HFF-Myc (cell line): ENCODE measurements around the gene ZNF394.
A peak's percentile ranks its signal among the peaks of the same experiment; 100 is the strongest.

ENCODE experiments used
- DNase-seq: peaks from one replicate; pipeline ENCODE4 v3.0.0-alpha.2; 2011; ENCODE audit warnings: low read depth; ENCODE audit errors: extremely low read depth
- H3K4me3 ChIP-seq: replicated peaks from 2 replicates; pipeline ENCODE4 v1.5.1; 2011; ENCODE audit warnings: low read depth, mild to moderate bottlenecking, control low read depth, low read length
- TF ChIP-seq, protein P1 (sequence below): IDR thresholded peaks from 2 replicates; pipeline ENCODE4 v1.5.1; 2012; ENCODE audit warnings: mild to moderate bottlenecking, low read depth, low read length, control low read depth; ENCODE audit errors: missing control alignments

The ZNF394 gene

DNA sequence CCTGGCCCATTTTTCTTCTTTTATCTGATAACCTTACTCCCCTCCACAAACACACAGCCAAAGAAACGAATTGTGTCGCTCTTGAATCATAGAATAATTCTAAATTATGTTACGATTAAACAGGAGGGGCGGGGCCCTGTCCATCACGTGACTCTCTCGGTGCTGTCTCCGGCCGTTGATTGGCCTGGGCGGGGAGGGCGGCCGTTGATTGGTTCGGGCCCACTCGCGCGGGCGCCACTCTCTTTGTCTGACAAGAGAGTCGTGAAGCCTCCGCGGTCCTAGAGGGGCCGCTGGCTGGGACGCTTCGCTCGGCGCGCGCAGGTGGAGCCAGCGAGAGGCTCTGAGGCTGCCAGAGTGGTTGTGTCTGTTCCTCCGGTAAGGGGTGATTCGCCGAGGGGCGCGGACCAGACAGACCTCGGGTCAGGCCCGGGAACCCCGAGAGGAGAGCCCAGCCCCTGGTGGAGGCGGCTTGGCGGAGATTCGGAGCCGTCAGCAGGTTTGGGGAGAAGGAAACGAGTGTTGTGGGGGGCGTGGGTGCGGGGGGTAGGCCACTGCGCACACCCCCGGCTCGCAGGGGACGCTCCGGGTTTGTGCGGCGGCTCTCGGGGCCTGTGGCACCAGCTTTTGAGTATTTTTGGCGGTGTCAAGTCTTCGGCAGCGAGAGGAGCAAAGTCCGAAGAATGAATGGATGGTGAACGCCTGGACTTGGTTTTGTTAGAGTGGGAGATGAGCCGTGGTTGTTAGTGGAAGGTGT is 27.3 kb downstream of the ZNF394 start, which contains the start of gene ZNF789:
Gene ZNF789 (plus strand): TSS at position 330 of the 754 bp plus-strand sequence. CDS start 3,567 bp downstream, outside the sequence.
- H3K4me3 ChIP-seq: peak within 1 kb of the TSS; percentile 89
- peak; percentile 66 for DNase-seq
- TF ChIP-seq, protein P1, sequence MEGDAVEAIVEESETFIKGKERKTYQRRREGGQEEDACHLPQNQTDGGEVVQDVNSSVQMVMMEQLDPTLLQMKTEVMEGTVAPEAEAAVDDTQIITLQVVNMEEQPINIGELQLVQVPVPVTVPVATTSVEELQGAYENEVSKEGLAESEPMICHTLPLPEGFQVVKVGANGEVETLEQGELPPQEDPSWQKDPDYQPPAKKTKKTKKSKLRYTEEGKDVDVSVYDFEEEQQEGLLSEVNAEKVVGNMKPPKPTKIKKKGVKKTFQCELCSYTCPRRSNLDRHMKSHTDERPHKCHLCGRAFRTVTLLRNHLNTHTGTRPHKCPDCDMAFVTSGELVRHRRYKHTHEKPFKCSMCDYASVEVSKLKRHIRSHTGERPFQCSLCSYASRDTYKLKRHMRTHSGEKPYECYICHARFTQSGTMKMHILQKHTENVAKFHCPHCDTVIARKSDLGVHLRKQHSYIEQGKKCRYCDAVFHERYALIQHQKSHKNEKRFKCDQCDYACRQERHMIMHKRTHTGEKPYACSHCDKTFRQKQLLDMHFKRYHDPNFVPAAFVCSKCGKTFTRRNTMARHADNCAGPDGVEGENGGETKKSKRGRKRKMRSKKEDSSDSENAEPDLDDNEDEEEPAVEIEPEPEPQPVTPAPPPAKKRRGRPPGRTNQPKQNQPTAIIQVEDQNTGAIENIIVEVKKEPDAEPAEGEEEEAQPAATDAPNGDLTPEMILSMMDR: no peak

DNA sequence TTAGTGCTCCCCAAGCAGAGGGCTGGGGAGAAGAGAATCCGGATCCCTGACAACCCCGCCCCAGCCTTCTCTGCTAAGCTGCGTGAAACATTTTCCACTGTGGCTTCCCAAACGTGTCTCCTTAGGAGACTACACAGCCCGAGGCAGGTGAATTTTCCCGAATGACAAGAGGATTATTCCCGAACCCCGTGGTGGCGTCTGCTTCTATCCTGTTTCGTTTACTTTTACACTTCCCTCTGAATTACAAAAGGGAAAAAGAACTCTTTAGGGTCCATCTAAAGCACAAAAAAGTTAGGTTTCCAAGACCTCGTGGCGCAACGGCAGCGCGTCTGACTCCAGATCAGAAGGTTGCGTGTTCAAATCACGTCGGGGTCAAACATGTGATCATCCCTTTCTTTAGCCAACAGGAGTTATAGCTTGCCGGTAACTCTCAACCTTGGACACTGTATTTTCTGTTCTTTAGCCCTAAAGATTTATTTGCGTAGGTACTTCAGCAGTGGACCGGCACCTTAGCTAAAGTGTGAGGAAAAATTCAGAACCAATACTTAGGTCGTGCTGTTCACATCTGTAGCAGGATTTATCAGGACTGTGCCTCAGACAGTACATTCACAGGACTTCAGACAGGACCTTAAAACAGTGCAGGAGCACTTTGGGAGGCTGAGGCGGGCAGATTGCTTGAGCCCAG is 30.6 kb downstream of the ZNF394 start:
- TF ChIP-seq, protein P1: no peak
- DNase-seq: no peak
- H3K4me3 ChIP-seq: no peak overlapping the region

DNA sequence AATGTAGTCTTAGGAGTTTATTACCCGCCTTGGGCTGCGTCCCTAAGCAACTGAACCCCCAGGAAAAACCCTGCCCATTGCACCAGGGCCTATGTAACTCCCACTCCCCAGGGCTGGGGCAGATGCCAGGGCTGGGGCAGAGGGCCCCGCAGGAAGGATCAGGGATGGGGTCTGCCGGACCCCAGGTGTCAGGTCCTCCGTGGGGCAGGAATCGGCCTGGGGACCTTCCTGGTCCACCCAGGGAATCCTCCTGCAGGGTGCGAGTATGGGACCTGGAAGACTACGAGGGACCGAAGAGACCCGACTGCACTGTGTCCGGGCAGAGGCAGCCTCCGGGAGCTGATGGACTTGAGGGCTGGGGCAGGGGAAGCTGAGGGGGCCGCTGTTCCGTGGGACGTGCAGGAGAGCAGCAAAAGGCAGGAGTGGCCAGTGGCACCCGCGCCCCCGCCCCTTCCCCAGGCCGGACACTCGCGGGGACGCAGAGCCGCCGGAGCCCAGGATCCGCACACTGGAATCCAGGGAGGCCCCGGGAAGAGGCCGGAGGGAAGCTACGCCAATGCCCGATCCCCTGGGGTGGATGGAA is 31.7 kb downstream of the ZNF394 start:
- TF ChIP-seq, protein P1: no peak
- H3K4me3 ChIP-seq: no peak overlapping the region
- DNase-seq: no peak

DNA sequence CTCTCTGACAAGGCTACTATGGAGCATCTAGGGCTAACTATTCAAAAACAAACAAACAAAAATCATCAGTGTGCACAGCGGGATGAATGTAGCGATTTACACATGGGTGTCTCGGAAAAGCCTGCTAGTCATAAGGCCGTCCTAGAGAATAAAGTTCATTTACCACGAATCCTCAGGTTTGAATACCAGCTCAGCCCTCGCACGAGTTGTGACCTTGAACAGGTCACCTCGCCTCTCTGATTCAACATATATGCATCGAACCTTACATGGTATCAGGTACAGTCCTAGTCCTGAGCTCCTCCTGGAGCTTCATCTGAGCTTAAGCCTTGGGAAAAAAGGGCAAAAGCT is 34.7 kb downstream of the ZNF394 start:
- TF ChIP-seq, protein P1: no peak
- DNase-seq: no peak
- H3K4me3 ChIP-seq: peak overlapping the region; percentile 97

DNA sequence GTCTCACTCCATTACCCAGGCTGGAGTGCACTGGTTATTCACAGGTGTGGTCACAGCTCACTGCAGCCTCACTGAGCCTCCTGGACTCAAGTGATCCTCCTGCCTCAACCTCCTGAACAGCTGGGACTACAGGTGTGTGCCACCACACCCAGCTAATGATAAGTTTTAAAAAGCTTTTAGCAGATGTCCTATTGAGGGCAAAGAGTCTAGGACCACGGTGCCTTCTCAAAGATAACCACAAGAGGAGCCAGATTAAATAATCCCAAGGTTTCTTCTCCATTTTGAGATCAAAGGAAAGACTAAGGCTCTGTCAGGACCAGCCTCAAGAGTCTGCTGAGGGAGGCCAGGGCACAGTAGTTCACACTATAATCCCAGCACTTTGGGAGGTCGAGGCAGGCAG is 38.9 kb downstream of the ZNF394 start:
- no peak for DNase-seq
- TF ChIP-seq, protein P1: no peak
- H3K4me3 ChIP-seq: no peak overlapping the region

DNA sequence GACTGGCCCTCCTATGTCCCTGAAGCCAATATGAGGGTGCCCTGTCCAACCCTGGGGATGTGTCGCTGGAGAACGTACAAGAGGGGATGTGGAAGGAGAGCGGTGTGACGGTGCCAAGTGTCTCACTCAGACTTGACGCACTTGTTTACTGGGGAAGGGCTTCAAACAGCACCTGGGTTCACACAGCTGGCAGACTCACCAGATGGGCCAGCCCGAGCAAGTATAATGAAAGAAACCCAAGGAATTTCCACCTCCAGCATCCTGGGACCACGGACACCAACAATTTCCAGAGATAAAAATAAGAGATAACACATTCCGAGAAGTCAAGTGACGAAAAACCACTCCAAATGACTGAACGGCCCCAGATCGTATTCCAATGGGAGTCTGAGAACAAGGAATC is 39.4 kb downstream of the ZNF394 start:
- DNase-seq: no peak
- TF ChIP-seq, protein P1: no peak
- H3K4me3 ChIP-seq: no peak overlapping the region
